ENCODE results near the gene GABRA4. TPM values are rescaled to one million over a fixed set of nuclear protein-coding genes. Genes with fewer than 3 reads are reported as not detected.
A peak's percentile ranks its signal among the peaks of the same experiment; 100 is the strongest.

The GABRA4 gene
- total RNA-seq: under 1 TPM in 1 of 4 donors, not detected in 3; 0.02 TPM

GRCh38 chr4:46993075-46994006 is at the start of gene GABRA4:
GABRA4 (minus strand) TSS chr4:46993581; CDS start chr4:46993424, 157 bp downstream.
- Histone ChIP-seq H3K27ac (no peak within 1 kb of the TSS), H3K36me3 (no peaks in the 10 kb centered on the region), H3K27me3 (peaks cover 10 to 11% (median 11%) of the 10 kb centered on the region in 3 donors), H3K4me3 (peak within 1 kb of the TSS in 1 of 4 donors; percentile 25), H3K9me3 (no peaks in the 10 kb centered on the region), H3K4me1 (no peaks in the 10 kb centered on the region)
- intact Hi-C loops (cut with DNase I; ENCODE audit: low total_unique reads): no loop called here
- DNase-seq: no peak
- TF ChIP-seq POLR2A (IDR thresholded peaks at IDR 0.05) (no peak), CTCF (IDR thresholded peaks at IDR 0.05 in 4 of 5, conservative IDR thresholded peaks at IDR 0.05 in 1 of 5) (no peak)
- in situ Hi-C loops (cut with MboI; ENCODE audit: low sequenced_read_pairs in 4 of 4): no loop called here
- ATAC-seq: no peak

GRCh38 chr4:47040828-47041227 is 47.4 kb upstream of the GABRA4 start:
- TF ChIP-seq POLR2A (IDR thresholded peaks at IDR 0.05) (no peak), CTCF (IDR thresholded peaks at IDR 0.05 in 4 of 5, conservative IDR thresholded peaks at IDR 0.05 in 1 of 5) (no peak)
- ATAC-seq (no peak), DNase-seq (no peak)
- no peak overlapping the region for H3K4me3 ChIP-seq
- H3K27ac ChIP-seq: no peak overlapping the region
- H3K9me3 ChIP-seq: no peaks in the 10 kb centered on the region
- no peaks in the 10 kb centered on the region for H3K36me3 ChIP-seq
- intact Hi-C loops (cut with DNase I; ENCODE audit: low total_unique reads): no loop called here
- H3K27me3 ChIP-seq: no peaks in the 10 kb centered on the region
- in situ Hi-C loops (cut with MboI; ENCODE audit: low sequenced_read_pairs in 4 of 4): no loop called here
- H3K4me1 ChIP-seq: no peaks in the 10 kb centered on the region

GRCh38 chr4:47038263-47038662 is 44.9 kb upstream of the GABRA4 start:
- in situ Hi-C loops (cut with MboI; ENCODE audit: low sequenced_read_pairs in 4 of 4): no loop called here
- TF ChIP-seq CTCF (IDR thresholded peaks at IDR 0.05 in 4 of 5, conservative IDR thresholded peaks at IDR 0.05 in 1 of 5): no peak
- TF ChIP-seq POLR2A (IDR thresholded peaks at IDR 0.05): no peak
- no peaks in the 10 kb centered on the region for H3K36me3 ChIP-seq

GRCh38 chr4:47032405-47033106 is 39.2 kb upstream of the GABRA4 start:
- intact Hi-C loops (cut with DNase I; ENCODE audit: low total_unique reads): no loop called here
- no peak for DNase-seq
- Histone ChIP-seq H3K9me3 (no peaks in the 10 kb centered on the region), H3K4me3 (peak overlapping the region in 3 of 4 donors; percentile 18 to 29 (median 25)), H3K27me3 (peaks cover 14 to 15% (median 14%) of the 10 kb centered on the region in 3 donors), H3K36me3 (no peaks in the 10 kb centered on the region), H3K4me1 (no peaks in the 10 kb centered on the region), H3K27ac (no peak overlapping the region)
- TF ChIP-seq CTCF (IDR thresholded peaks at IDR 0.05 in 4 of 5, conservative IDR thresholded peaks at IDR 0.05 in 1 of 5) (no peak), POLR2A (IDR thresholded peaks at IDR 0.05) (no peak)
- in situ Hi-C loops (cut with MboI; ENCODE audit: low sequenced_read_pairs in 4 of 4): no loop called here
- ATAC-seq: no peak

More at GRCh38 chr4:47038263-47038662, 44.9 kb upstream of the GABRA4 start:
- intact Hi-C loops (cut with DNase I; ENCODE audit: low total_unique reads): no loop called here
- Histone ChIP-seq H3K27me3 (peaks cover 0 to 3% (median 1%) of the 10 kb centered on the region in 3 donors), H3K9me3 (no peaks in the 10 kb centered on the region), H3K4me3 (no peak overlapping the region), H3K27ac (no peak overlapping the region), H3K4me1 (no peaks in the 10 kb centered on the region)
- no peak for ATAC-seq
- no peak for DNase-seq

Measured in gastrocnemius medialis (tissue), 4 donors.